Mucosa of rectum (tissue), 2 donors: ENCODE measurements around the gene FRMD4A.

Experiments used
- H3K27ac ChIP-seq, 2 donors: one replicate each; pipeline ENCODE4 v1.7.0; 2013; ENCODE audit warnings: inconsistent platforms in 2 of 2, low read depth in 2 of 2, low read length in 2 of 2
- H3K27me3 ChIP-seq, 2 donors: one replicate each; pipeline ENCODE4 v1.7.0; 2013; ENCODE audit warnings: low read length in 2 of 2; ENCODE audit not compliant: control insufficient read depth in 2 of 2, insufficient read depth in 2 of 2
- H3K36me3 ChIP-seq, 2 donors: one replicate each; pipeline ENCODE4 v1.7.0; 2013; ENCODE audit warnings: low read length in 2 of 2; ENCODE audit not compliant: control insufficient read depth in 2 of 2, insufficient read depth in 2 of 2
- H3K4me1 ChIP-seq, 2 donors: one replicate each; pipeline ENCODE4 v1.7.0; 2013; ENCODE audit warnings: low read length in 2 of 2, mild to moderate bottlenecking in 1 of 2; ENCODE audit not compliant: control insufficient read depth in 2 of 2, insufficient read depth in 2 of 2
- H3K4me3 ChIP-seq, 2 donors: one replicate each; pipeline ENCODE4 v1.7.0; 2013; ENCODE audit warnings: low read length in 2 of 2
- H3K9ac ChIP-seq, 2 donors: one replicate each; pipeline ENCODE4 v1.7.0; 2013; ENCODE audit warnings: low read length in 2 of 2, low read depth in 1 of 2, mild to moderate bottlenecking in 1 of 2
- H3K9me3 ChIP-seq, 2 donors: one replicate each; pipeline ENCODE4 v1.7.0; 2013; ENCODE audit warnings: low read length in 2 of 2; ENCODE audit not compliant: control insufficient read depth in 2 of 2
- donor health status: healthy.
- donor health status: Normal muscosa, but diverticular disease.

FRMD4A gene

DNA sequence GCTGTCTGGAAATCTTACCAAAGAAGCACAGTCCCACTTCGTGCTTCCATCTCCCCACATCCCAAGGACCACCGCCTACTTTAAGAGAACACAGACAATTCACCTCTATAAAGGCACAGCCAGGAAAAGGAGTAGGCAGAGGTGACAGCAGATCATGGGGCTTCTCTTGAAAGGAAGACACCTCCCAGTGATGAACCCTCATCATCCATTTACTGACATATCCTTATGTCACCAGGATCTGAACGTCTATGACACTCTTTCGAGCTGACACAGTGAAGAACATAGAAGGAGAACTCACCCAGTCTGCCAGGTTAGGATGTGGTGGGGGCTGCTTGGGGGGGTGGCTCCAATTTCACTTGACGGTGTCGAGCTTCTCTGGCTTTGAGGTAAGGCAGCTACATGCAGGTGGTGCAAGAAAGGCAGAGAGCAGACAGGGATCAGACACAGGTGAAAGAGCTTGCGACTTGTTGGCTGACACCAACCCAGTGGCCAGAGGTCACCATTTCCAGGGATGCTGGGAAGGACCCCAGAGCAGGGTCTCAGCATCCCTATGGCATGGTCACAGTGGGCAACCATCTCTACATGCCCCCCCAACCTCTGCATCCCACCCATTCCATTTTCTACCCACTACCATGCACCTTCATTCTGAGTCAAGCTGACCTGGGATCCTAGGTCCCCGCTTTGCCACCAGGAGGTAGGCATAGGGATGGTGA, 676.5 kb downstream of the FRMD4A start:
- H3K9ac ChIP-seq = no peak overlapping the region
- no peak overlapping the region for H3K27ac ChIP-seq
- no peaks in the 10 kb centered on the region for H3K4me1 ChIP-seq
- no peaks in the 10 kb centered on the region for H3K9me3 ChIP-seq
- no peak overlapping the region for H3K4me3 ChIP-seq
- H3K36me3 ChIP-seq = peaks cover 33 to 54% of the 10 kb centered on the region in 2 donors
- H3K27me3 ChIP-seq = no peaks in the 10 kb centered on the region

GRCh38 chr10:13652860-13653259, 677.9 kb downstream of the FRMD4A start:
- Histone ChIP-seq H3K9ac (no peak overlapping the region), H3K36me3 (peaks cover 40 to 60% of the 10 kb centered on the region in 2 donors)

GRCh38 chr10:13651969-13652720, 678.6 kb downstream of the FRMD4A start:
- Histone ChIP-seq H3K4me1 (no peaks in the 10 kb centered on the region), H3K27ac (no peak overlapping the region), H3K9me3 (no peaks in the 10 kb centered on the region), H3K27me3 (no peaks in the 10 kb centered on the region), H3K9ac (no peak overlapping the region), H3K36me3 (peaks cover 41 to 62% of the 10 kb centered on the region in 2 donors), H3K4me3 (no peak overlapping the region)

More at GRCh38 chr10:13652860-13653259, 677.9 kb downstream of the FRMD4A start:
- Histone ChIP-seq H3K9me3 (no peaks in the 10 kb centered on the region), H3K27ac (no peak overlapping the region), H3K4me3 (no peak overlapping the region), H3K27me3 (no peaks in the 10 kb centered on the region), H3K4me1 (no peaks in the 10 kb centered on the region)

DNA sequence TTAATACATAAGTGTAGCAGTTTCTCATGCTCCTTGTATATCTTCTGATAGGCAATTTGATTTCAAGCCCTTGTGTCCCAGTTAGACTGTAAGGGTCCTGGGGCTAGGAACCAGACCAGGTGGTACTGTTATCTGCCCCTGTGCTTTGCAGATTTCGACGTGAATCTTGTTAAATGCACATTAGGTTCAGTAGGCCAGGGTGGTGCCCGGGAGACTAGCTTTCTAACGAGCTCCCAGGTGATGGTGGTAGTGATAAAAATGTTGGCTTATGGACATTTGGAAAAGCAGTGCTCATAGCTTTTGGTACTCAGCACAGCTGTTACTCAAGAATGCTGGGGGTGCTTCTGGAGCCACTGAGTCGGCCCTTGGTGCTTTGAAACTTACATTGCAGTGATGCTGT, 679.8 kb downstream of the FRMD4A start:
- no peaks in the 10 kb centered on the region for H3K27me3 ChIP-seq
- H3K9ac ChIP-seq = no peak overlapping the region
- H3K36me3 ChIP-seq = peaks cover 45 to 67% of the 10 kb centered on the region in 2 donors
- no peaks in the 10 kb centered on the region for H3K9me3 ChIP-seq
- H3K27ac ChIP-seq = no peak overlapping the region
- no peaks in the 10 kb centered on the region for H3K4me1 ChIP-seq
- no peak overlapping the region for H3K4me3 ChIP-seq

- Histone ChIP-seq H3K4me1 (no peaks in the 10 kb centered on the region), H3K27ac (no peak overlapping the region), H3K36me3 (peaks cover 48 to 66% of the 10 kb centered on the region in 2 donors)
Measured at GRCh38 chr10:13649844-13650520, 680.7 kb downstream of the FRMD4A start.

GRCh38 chr10:13648425-13648824, 682.3 kb downstream of the FRMD4A start:
- Histone ChIP-seq H3K36me3 (peaks cover 42 to 54% of the 10 kb centered on the region in 2 donors), H3K27ac (no peak overlapping the region), H3K9me3 (no peaks in the 10 kb centered on the region), H3K4me1 (no peaks in the 10 kb centered on the region), H3K9ac (no peak overlapping the region), H3K4me3 (no peak overlapping the region), H3K27me3 (no peaks in the 10 kb centered on the region)

More at GRCh38 chr10:13649844-13650520, 680.7 kb downstream of the FRMD4A start:
- Histone ChIP-seq H3K27me3 (no peaks in the 10 kb centered on the region), H3K4me3 (no peak overlapping the region), H3K9me3 (no peaks in the 10 kb centered on the region), H3K9ac (no peak overlapping the region)

DNA sequence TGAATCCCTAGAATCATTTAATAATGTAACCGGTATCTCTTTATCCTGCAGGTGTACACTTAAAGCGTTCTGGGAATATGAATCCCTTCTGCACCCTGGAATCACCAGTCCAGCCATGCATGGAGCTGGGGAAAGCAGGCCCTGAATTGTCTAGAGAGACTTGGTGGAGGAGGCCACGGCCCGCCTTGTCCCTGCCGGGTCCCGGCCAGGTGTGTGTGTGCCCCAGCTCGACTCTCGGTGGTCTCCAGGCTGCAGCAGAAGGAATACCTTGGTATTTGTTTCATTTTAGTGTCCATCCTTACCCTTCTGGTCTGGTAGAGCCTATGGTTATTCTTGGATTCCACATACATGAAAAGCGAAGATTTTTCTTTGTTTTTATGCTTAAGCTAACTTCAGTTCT, 685.9 kb downstream of the FRMD4A start:
- Histone ChIP-seq H3K9me3 (no peaks in the 10 kb centered on the region), H3K9ac (no peak overlapping the region), H3K27ac (no peak overlapping the region), H3K36me3 (peaks cover 30 to 41% of the 10 kb centered on the region in 2 donors), H3K4me3 (no peak overlapping the region), H3K27me3 (no peaks in the 10 kb centered on the region), H3K4me1 (no peaks in the 10 kb centered on the region)

- H3K9ac ChIP-seq = no peak overlapping the region
- peaks cover 27 to 38% of the 10 kb centered on the region in 2 donors for H3K36me3 ChIP-seq
- no peaks in the 10 kb centered on the region for H3K27me3 ChIP-seq
- no peak overlapping the region for H3K4me3 ChIP-seq
- H3K9me3 ChIP-seq = no peaks in the 10 kb centered on the region
- H3K4me1 ChIP-seq = no peaks in the 10 kb centered on the region
- no peak overlapping the region for H3K27ac ChIP-seq
Measured at GRCh38 chr10:13643016-13643415, 687.7 kb downstream of the FRMD4A start.

DNA sequence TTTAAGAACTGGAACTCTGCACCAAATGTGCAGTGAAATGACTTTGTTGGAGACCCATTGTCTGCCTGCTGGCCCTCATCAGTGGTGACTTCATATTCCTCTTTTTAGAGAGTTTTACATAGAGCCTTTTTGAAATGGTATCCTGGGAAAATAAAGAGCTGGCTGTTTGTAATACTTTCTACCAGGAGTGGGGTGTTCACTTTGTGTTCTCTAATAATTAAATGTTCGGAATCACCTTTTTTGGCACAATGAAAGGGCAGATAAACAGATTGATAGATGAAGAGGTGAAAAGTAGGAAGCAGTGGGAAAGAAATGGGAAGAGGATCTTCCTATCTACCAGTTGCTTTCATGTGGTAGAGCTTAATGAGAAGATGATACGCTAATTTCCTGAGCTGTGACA, 688.4 kb downstream of the FRMD4A start:
- Histone ChIP-seq H3K36me3 (peaks cover 27 to 36% of the 10 kb centered on the region in 2 donors), H3K4me3 (no peak overlapping the region), H3K27me3 (no peaks in the 10 kb centered on the region), H3K4me1 (no peaks in the 10 kb centered on the region), H3K27ac (no peak overlapping the region), H3K9ac (no peak overlapping the region), H3K9me3 (no peaks in the 10 kb centered on the region)

- H3K9ac ChIP-seq = no peak overlapping the region
- no peak overlapping the region for H3K27ac ChIP-seq
- no peaks in the 10 kb centered on the region for H3K27me3 ChIP-seq
- no peaks in the 10 kb centered on the region for H3K9me3 ChIP-seq
- H3K36me3 ChIP-seq = peaks cover 9 to 13% of the 10 kb centered on the region in 2 donors
- no peak overlapping the region for H3K4me3 ChIP-seq
- peaks cover 3 to 4% of the 10 kb centered on the region in 2 donors for H3K4me1 ChIP-seq
Measured at GRCh38 chr10:13637894-13638293, 692.8 kb downstream of the FRMD4A start.
